Ishikawa (cell line): ENCODE measurements around the gene TMEM138.

Experiments
- EGR1 ChIP-seq: IDR thresholded peaks from 2 replicates; pipeline ENCODE4 v1.6.1; 2012
- EP300 ChIP-seq: IDR thresholded peaks from 2 replicates; pipeline ENCODE4 v1.6.1; 2012; ENCODE audit warnings: borderline replicate concordance
- FOXM1 ChIP-seq: IDR thresholded peaks from 2 replicates; pipeline ENCODE4 v1.6.1; 2012; ENCODE audit warnings: low read depth, borderline replicate concordance
- MAX ChIP-seq: IDR thresholded peaks from 2 replicates; pipeline ENCODE4 v1.6.1; 2012
- REST ChIP-seq: IDR thresholded peaks from 2 replicates; pipeline ENCODE4 v1.6.1; 2012; ENCODE audit warnings: low read depth, mild to moderate bottlenecking
- TAF1 ChIP-seq: IDR thresholded peaks from 2 replicates; pipeline ENCODE4 v1.6.1; 2012; ENCODE audit warnings: low read depth, mild to moderate bottlenecking
- TCF12 ChIP-seq: IDR thresholded peaks from 2 replicates; pipeline ENCODE4 v1.6.1; 2012; ENCODE audit warnings: low read depth
- YY1 ChIP-seq: IDR thresholded peaks from 2 replicates; pipeline ENCODE4 v1.6.1; 2012; ENCODE audit warnings: low read depth
- ZBTB7A ChIP-seq: IDR thresholded peaks from 2 replicates; pipeline ENCODE4 v1.6.1; 2012; ENCODE audit warnings: low read depth

GRCh38 chr11:61354208-61354607 lies 8.0 kb upstream of the TMEM138 start:
- TF ChIP-seq TAF1 (no peak), EP300 (no peak), YY1 (no peak), ZBTB7A (no peak), MAX (no peak), FOXM1 (no peak), TCF12 (no peak), EGR1 (no peak), REST (no peak)
